Measurements from ENCODE around the gene TKT. TPM values are rescaled to one million over a fixed set of nuclear protein-coding genes. Genes with fewer than 3 reads are reported as not detected.

TKT gene
- total RNA-seq, 2 donors from 2014 or later, result 96.6 to 208 TPM

- Histone ChIP-seq H3K36me3 (replicated peaks in 1 of 2; ENCODE audit: insufficient read depth in 1 of 2, low read depth in 2 of 2) (peaks cover 0 to 5% of the 10 kb centered on the region in 2 donors), H3K27ac (peak overlapping the region; percentile 55 to 73 (median 66)), H3K9me3 (no peaks in the 10 kb centered on the region), H3K4me3 (no peak overlapping the region), H3K4me1 (peaks cover 79% of the 10 kb centered on the region), H3K27me3 (no peaks in the 10 kb centered on the region)
- TF ChIP-seq POLR2A (IDR thresholded peaks at IDR 0.05), result no peak
- TF ChIP-seq CTCF (IDR thresholded peaks at IDR 0.05), result no peak
- 70 to 88% methylated on average over 5 to 7 of the region's 7 CpGs for WGBS, 2 donors
- intact Hi-C loops (cut with DNase I), result no loop called here
- peak; percentile 27 for ATAC-seq
- DNase-seq, result peak; percentile 40 to 84 (median 78)
Measured at GRCh38 chr3:53242155-53242554, 13.7 kb downstream of the TKT start.

GRCh38 chr3:53240989-53241972 lies 14.5 kb downstream of the TKT start:
- peak in 3 of 4 donors; percentile 72 to 80 (median 75) for DNase-seq
- Histone ChIP-seq H3K36me3 (replicated peaks in 1 of 2; ENCODE audit: insufficient read depth in 1 of 2, low read depth in 2 of 2) (peaks cover 0 to 5% of the 10 kb centered on the region in 2 donors), H3K27me3 (no peaks in the 10 kb centered on the region), H3K4me3 (no peak overlapping the region), H3K27ac (peak overlapping the region; percentile 55 to 73 (median 66)), H3K9me3 (no peaks in the 10 kb centered on the region), H3K4me1 (peaks cover 88% of the 10 kb centered on the region)
- no peak for TF ChIP-seq POLR2A (IDR thresholded peaks at IDR 0.05)
- no peak for TF ChIP-seq CTCF (IDR thresholded peaks at IDR 0.05)
- 50 to 66% methylated on average over 11 to 28 of the region's 28 CpGs for WGBS, 2 donors
- intact Hi-C loops (cut with DNase I), result no loop called here
- no peak for ATAC-seq

- peaks cover under 1 to 5% of the 10 kb centered on the region in 2 donors for H3K36me3 ChIP-seq (replicated peaks in 1 of 2; ENCODE audit: insufficient read depth in 1 of 2, low read depth in 2 of 2)
- intact Hi-C loops (cut with DNase I), result no loop called here
- DNase-seq, result no peak
- no peaks in the 10 kb centered on the region for H3K27me3 ChIP-seq
- H3K4me1 ChIP-seq, result peaks cover 86% of the 10 kb centered on the region
- WGBS, 2 donors, result 76 to 86% methylated on average over 5 of the region's 5 CpGs
- TF ChIP-seq CTCF (IDR thresholded peaks at IDR 0.05) (no peak), POLR2A (IDR thresholded peaks at IDR 0.05) (no peak)
- no peak overlapping the region for H3K4me3 ChIP-seq
- no peaks in the 10 kb centered on the region for H3K9me3 ChIP-seq
- peak overlapping the region in 3 of 4 donors; percentile 28 to 78 (median 31) for H3K27ac ChIP-seq
- ATAC-seq, result no peak
Measured at GRCh38 chr3:53239800-53240199, 16.0 kb downstream of the TKT start.

GRCh38 chr3:53238886-53239285 lies 16.9 kb downstream of the TKT start:
- no peak for TF ChIP-seq CTCF (IDR thresholded peaks at IDR 0.05)
- TF ChIP-seq POLR2A (IDR thresholded peaks at IDR 0.05), result no peak
- no peak for ATAC-seq
- no peak overlapping the region for H3K4me3 ChIP-seq
- H3K9me3 ChIP-seq, result no peaks in the 10 kb centered on the region
- WGBS, 2 donors, result 75 to 80% methylated on average over 4 of the region's 4 CpGs
- no peaks in the 10 kb centered on the region for H3K27me3 ChIP-seq
- H3K27ac ChIP-seq, result peak overlapping the region; percentile 30 to 79 (median 65)
- H3K36me3 ChIP-seq (replicated peaks in 1 of 2; ENCODE audit: insufficient read depth in 1 of 2, low read depth in 2 of 2), result peaks cover 5 to 9% of the 10 kb centered on the region in 2 donors
- no peak for DNase-seq
- intact Hi-C loops (cut with DNase I), result no loop called here
- peaks cover 77% of the 10 kb centered on the region for H3K4me1 ChIP-seq
